Measurements from ENCODE around the gene CIAO1.

- no peak for TF ChIP-seq CTCF (IDR thresholded peaks at IDR 0.05)
- TF ChIP-seq EP300 (IDR thresholded peaks at IDR 0.05): no peak
Measured at GRCh38 chr2:96274355-96275056, 8.5 kb downstream of the CIAO1 start.

All from upper lobe of left lung (tissue), 4 donors.